ENCODE results near the gene FREM2.

FREM2 gene

DNA sequence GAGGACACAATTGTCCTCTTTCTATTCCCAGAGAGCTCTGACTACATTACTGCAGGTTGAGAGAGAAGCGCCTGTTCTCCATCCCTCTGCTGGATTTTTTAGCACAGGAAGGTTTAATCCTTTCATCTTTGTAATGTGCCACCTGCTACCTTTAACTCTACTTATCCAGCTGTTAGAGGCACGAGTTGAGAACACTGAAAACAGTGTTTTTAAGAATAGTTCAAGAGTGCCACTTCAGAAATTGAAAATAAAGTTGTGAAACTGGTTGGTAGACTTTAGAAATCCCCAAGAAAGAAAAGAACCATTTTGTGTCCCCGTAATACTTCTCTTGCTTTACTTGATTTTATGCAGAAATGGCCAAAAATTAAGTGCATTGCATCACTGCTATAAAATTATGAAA lies 20.6 kb downstream of the FREM2 start:
- TF ChIP-seq FOXM1 (IDR thresholded peaks at IDR 0.05; ENCODE audit: borderline replicate concordance, low read depth) (no peak), EP300 (IDR thresholded peaks at IDR 0.05; ENCODE audit: borderline replicate concordance) (no peak), TEAD4 (IDR thresholded peaks at IDR 0.05) (no peak)

DNA sequence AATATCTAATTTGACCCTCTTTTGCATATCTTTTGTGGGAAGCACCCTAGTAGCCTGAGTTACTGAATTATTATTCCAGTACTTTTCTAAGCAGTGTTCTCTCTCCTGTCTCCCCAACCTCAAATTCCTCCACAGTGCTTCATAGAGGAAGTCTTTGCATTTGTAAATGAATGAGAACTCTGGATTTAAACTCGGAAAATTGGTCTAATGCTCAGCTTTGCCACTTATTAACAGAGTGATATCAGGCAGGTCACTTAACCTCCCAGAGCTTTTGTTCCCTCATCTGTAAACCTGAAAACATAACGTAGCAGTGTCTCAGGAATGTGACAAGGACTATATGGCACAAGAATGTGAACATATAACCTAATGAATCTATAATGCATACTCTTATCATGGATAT lies 26.2 kb downstream of the FREM2 start:
- TF ChIP-seq, protein P1, sequence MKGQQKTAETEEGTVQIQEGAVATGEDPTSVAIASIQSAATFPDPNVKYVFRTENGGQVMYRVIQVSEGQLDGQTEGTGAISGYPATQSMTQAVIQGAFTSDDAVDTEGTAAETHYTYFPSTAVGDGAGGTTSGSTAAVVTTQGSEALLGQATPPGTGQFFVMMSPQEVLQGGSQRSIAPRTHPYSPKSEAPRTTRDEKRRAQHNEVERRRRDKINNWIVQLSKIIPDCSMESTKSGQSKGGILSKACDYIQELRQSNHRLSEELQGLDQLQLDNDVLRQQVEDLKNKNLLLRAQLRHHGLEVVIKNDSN (IDR thresholded peaks at IDR 0.05), result no peak
- no peak for TF ChIP-seq EGR1 (IDR thresholded peaks at IDR 0.05)

DNA sequence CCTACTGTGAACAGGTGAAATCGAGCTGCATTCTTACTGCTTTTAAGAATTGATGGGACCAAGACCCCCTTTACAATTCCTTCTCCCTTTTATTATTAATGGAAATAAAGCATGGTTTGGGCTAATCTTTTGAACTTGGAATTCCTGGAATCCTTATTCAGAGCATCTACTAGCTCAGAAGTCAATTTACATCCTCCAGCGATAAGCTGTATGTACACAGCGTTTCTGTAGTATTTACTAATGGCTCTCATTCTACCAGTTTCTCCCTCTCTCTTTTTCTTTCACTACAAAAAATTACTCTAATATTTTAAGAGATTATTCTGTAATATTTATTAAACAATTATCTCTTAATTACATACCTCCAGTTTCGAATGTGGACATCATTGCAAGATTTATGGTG lies 31.5 kb downstream of the FREM2 start:
- TF ChIP-seq NFIC (IDR thresholded peaks at IDR 0.05) (no peak), TEAD4 (IDR thresholded peaks at IDR 0.05) (no peak), YY1 (IDR thresholded peaks at IDR 0.05; ENCODE audit: low read depth) (no peak), TAF1 (IDR thresholded peaks at IDR 0.05; ENCODE audit: low read depth) (no peak)

DNA sequence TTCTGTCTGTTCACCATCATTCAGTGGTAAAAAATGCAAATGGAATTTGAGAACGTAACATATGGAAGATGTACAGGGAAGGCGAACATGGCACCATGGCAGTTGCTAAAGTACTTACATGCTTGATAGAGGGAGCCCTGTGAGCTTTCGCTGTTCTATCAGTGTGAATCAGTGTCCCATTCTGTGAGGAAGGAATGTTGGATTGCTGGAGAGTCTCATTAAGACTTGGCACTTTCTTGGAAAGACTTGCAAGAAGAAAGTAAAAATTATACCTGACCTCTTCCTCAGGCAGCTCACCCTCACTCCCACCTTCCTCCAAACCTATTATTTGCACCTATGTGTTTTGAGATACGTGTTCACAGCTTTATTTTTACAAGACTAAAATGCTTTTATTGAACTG lies 43.5 kb downstream of the FREM2 start:
- TF ChIP-seq TCF12 (IDR thresholded peaks at IDR 0.05; ENCODE audit: low read depth), result no peak
- TF ChIP-seq, protein P2, sequence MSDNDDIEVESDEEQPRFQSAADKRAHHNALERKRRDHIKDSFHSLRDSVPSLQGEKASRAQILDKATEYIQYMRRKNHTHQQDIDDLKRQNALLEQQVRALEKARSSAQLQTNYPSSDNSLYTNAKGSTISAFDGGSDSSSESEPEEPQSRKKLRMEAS (IDR thresholded peaks at IDR 0.05), result no peak
- TF ChIP-seq ZBTB7A (IDR thresholded peaks at IDR 0.05; ENCODE audit: low read depth), result no peak
- TF ChIP-seq YY1 (IDR thresholded peaks at IDR 0.05; ENCODE audit: low read depth), result no peak
- no peak for TF ChIP-seq CREB1 (IDR thresholded peaks at IDR 0.05; ENCODE audit: low read depth)
- TF ChIP-seq FOXM1 (IDR thresholded peaks at IDR 0.05; ENCODE audit: borderline replicate concordance, low read depth), result no peak

DNA sequence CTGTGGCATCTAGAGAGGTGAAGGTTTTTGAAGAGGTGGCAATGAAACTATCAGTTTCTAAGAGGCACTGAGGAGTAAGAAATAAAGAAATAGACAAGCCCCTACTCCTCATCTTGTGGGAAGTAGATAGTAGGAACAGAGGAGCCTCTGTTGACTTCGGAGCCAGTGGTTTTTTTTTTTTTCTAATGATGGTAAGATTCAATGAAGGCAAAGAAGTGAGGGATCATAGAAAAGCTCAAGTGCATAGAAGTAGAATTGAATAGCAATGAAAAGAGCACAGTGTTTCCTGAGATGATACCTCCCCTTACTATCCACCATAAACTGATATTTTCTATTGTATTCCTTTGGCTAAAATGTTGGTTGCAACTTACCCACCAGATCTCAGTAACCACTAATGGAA lies 46.3 kb downstream of the FREM2 start:
- TF ChIP-seq YY1 (IDR thresholded peaks at IDR 0.05; ENCODE audit: low read depth), result no peak
- TF ChIP-seq, protein P3, sequence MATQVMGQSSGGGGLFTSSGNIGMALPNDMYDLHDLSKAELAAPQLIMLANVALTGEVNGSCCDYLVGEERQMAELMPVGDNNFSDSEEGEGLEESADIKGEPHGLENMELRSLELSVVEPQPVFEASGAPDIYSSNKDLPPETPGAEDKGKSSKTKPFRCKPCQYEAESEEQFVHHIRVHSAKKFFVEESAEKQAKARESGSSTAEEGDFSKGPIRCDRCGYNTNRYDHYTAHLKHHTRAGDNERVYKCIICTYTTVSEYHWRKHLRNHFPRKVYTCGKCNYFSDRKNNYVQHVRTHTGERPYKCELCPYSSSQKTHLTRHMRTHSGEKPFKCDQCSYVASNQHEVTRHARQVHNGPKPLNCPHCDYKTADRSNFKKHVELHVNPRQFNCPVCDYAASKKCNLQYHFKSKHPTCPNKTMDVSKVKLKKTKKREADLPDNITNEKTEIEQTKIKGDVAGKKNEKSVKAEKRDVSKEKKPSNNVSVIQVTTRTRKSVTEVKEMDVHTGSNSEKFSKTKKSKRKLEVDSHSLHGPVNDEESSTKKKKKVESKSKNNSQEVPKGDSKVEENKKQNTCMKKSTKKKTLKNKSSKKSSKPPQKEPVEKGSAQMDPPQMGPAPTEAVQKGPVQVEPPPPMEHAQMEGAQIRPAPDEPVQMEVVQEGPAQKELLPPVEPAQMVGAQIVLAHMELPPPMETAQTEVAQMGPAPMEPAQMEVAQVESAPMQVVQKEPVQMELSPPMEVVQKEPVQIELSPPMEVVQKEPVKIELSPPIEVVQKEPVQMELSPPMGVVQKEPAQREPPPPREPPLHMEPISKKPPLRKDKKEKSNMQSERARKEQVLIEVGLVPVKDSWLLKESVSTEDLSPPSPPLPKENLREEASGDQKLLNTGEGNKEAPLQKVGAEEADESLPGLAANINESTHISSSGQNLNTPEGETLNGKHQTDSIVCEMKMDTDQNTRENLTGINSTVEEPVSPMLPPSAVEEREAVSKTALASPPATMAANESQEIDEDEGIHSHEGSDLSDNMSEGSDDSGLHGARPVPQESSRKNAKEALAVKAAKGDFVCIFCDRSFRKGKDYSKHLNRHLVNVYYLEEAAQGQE (IDR thresholded peaks at IDR 0.05; ENCODE audit: low read depth), result no peak
- TF ChIP-seq CREB1 (IDR thresholded peaks at IDR 0.05; ENCODE audit: low read depth), result no peak
- TF ChIP-seq, protein P1 (IDR thresholded peaks at IDR 0.05), result no peak
- TF ChIP-seq EGR1 (IDR thresholded peaks at IDR 0.05), result no peak
- TF ChIP-seq RAD21 (IDR thresholded peaks at IDR 0.05; ENCODE audit: low read depth), result no peak
- no peak for TF ChIP-seq NFIC (IDR thresholded peaks at IDR 0.05)
- TF ChIP-seq TCF12 (IDR thresholded peaks at IDR 0.05; ENCODE audit: low read depth), result no peak
- TF ChIP-seq, protein P2 (IDR thresholded peaks at IDR 0.05), result no peak
- TF ChIP-seq EP300 (IDR thresholded peaks at IDR 0.05; ENCODE audit: borderline replicate concordance), result no peak
- TF ChIP-seq CEBPB (IDR thresholded peaks at IDR 0.05), result no peak

DNA sequence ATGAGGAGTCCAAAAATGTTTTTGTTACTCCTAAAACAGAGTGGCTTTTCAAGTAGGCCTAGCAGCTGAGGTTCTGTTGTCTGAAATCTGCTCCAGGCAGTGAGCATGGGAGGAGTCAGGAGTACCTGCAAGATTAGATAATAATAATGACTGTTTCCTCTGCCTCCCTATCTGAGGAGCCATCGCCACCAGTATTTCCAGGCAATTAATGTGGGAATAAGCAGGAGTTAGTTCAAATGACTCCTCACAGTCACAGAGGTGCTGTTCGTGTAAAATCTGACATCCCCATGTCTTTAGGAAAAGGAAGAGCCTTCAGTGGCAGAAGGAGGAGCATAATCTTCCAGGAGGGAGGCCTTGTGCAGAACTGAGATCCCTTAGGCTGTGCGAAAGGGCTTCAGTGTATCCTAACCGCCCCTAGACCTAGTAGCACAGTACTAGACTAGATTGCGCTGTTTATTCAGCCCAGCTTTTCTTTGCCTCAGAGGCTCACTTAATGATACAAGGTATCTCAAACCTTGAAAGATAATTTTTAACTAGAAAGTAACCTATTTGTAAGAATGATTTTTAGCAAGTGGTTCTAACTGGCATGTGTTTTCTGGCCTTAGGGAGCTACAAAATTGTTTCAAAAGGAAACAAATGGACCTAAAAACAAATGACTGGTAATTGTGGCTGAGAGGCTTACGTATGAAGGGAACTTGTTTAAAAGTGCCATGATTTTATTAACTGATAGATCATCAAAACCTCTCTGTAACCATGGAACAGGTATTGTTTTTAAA lies 49.0 kb downstream of the FREM2 start:
- no peak for TF ChIP-seq ZBTB7A (IDR thresholded peaks at IDR 0.05; ENCODE audit: low read depth)
- TF ChIP-seq, protein P1 (IDR thresholded peaks at IDR 0.05), result no peak
- TF ChIP-seq TAF1 (IDR thresholded peaks at IDR 0.05; ENCODE audit: low read depth), result no peak
- TF ChIP-seq FOXM1 (IDR thresholded peaks at IDR 0.05; ENCODE audit: borderline replicate concordance, low read depth), result no peak

DNA sequence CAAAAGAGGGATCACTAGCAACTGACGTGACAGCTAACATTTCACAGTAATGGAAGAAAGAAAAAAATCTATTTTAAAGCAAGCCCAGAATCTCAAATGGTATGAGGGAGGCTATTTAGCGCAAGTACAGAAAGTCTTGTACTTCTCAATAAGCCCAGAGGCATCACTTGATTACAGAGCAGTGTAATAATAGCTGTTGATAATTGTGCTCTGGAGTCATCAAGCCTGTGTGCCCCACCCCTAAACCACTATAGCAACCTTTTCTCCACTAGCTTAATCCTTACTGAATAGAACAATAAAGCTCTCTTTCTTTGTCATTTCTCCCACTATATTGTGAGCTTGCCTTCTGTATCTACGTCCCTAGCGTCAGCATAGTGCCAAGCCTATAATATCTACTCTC lies 56.6 kb downstream of the FREM2 start:
- TF ChIP-seq EP300 (IDR thresholded peaks at IDR 0.05; ENCODE audit: borderline replicate concordance) (no peak), RAD21 (IDR thresholded peaks at IDR 0.05; ENCODE audit: low read depth) (no peak), FOXM1 (IDR thresholded peaks at IDR 0.05; ENCODE audit: borderline replicate concordance, low read depth) (no peak), NFIC (IDR thresholded peaks at IDR 0.05) (no peak), CEBPB (IDR thresholded peaks at IDR 0.05) (no peak), TCF12 (IDR thresholded peaks at IDR 0.05; ENCODE audit: low read depth) (no peak), YY1 (IDR thresholded peaks at IDR 0.05; ENCODE audit: low read depth) (no peak), CREB1 (IDR thresholded peaks at IDR 0.05; ENCODE audit: low read depth) (no peak)
- TF ChIP-seq, protein P3 (IDR thresholded peaks at IDR 0.05; ENCODE audit: low read depth), result no peak
- TF ChIP-seq, protein P2 (IDR thresholded peaks at IDR 0.05), result no peak
- TF ChIP-seq, protein P1 (IDR thresholded peaks at IDR 0.05), result no peak

All from Ishikawa (cell line).